Tibial artery (tissue), 4 donors: ENCODE results near the gene COX7B2.

Experiments
- DNase-seq, 2 donors: peaks; one replicate each; pipeline ENCODE4 v3.0.0-alpha.2; 2019
- H3K27ac ChIP-seq, 2 donors: fragments of 200-600 bp; sonication (generic) in 1 of 2; 1 replicate in 1 of 2; 2 replicates in 1 of 2; pipeline ENCODE4 v1.5.1; 2018 to 2019; ENCODE audit warnings: mild to moderate bottlenecking in 1 of 2
- H3K27me3 ChIP-seq, 2 donors: fragments of 200-600 bp; sonication (generic) in 1 of 2; one replicate each; pipeline versions ENCODE4 v1.5.1 to v1.6.0; 2016 to 2019
- H3K36me3 ChIP-seq, 3 donors: fragments of 200-600 bp; sonication (generic) in 2 of 3; one replicate each; pipeline ENCODE4 v1.5.1; 2016 to 2019; ENCODE audit warnings: mild to moderate bottlenecking in 2 of 3
- H3K4me1 ChIP-seq, 4 donors: fragments of 200-600 bp; sonication (generic) in 2 of 4; 1 replicate in 3 of 4; 2 replicates in 1 of 4; pipeline ENCODE4 v1.5.1; 2016 to 2019
- H3K4me3 ChIP-seq, 2 donors: fragments of 200-600 bp; sonication (generic) in 1 of 2; 1 replicate in 1 of 2; 2 replicates in 1 of 2; pipeline ENCODE4 v1.5.1; 2018 to 2019; ENCODE audit warnings: mild to moderate bottlenecking in 2 of 2
- H3K9me3 ChIP-seq, 3 donors: fragments of 200-600 bp; sonication (generic) in 1 of 3; one replicate each; pipeline ENCODE4 v1.5.1; 2016 to 2019
- CTCF ChIP-seq, 2 experiments: fragments of 200-600 bp in 1 of 2; fragments of 450-650 bp in 1 of 2; IDR thresholded peaks; one replicate each; pipeline ENCODE4 v1.5.1; 2017 to 2019; ENCODE audit warnings: antibody characterized with exemption in 2 of 2, mild to moderate bottlenecking in 1 of 2, moderate library complexity in 1 of 2
- intact Hi-C: fragments of 100-400 bp; cut with DNase I; formaldehyde crosslinking; loops from one replicate; pipeline ENCODE4 v1.15.0; 2023; ENCODE audit warnings: low total_unique reads

COX7B2 gene

GRCh38 chr4:46927201-46927600, 18.2 kb upstream of the COX7B2 start:
- Histone ChIP-seq H3K9me3 (no peaks in the 10 kb centered on the region), H3K4me3 (no peak overlapping the region), H3K27me3 (no peaks in the 10 kb centered on the region), H3K27ac (no peak overlapping the region), H3K36me3 (no peaks in the 10 kb centered on the region), H3K4me1 (no peaks in the 10 kb centered on the region)
- intact Hi-C loops, result no loop called here
- no peak for TF ChIP-seq CTCF (IDR thresholded peaks at IDR 0.05)
- no peak for DNase-seq

- TF ChIP-seq CTCF (IDR thresholded peaks at IDR 0.05), result no peak
- intact Hi-C loops, result no loop called here
- Histone ChIP-seq H3K9me3 (no peaks in the 10 kb centered on the region), H3K36me3 (no peaks in the 10 kb centered on the region), H3K4me1 (no peaks in the 10 kb centered on the region), H3K4me3 (no peak overlapping the region), H3K27me3 (no peaks in the 10 kb centered on the region), H3K27ac (no peak overlapping the region)
- DNase-seq, result no peak
These were observed 15.9 kb upstream of the COX7B2 start for GRCh38 chr4:46924789-46925529.

GRCh38 chr4:46922205-46922604, 13.2 kb upstream of the COX7B2 start:
- Histone ChIP-seq H3K36me3 (no peaks in the 10 kb centered on the region), H3K27me3 (no peaks in the 10 kb centered on the region), H3K9me3 (no peaks in the 10 kb centered on the region), H3K4me3 (no peak overlapping the region), H3K27ac (no peak overlapping the region), H3K4me1 (no peaks in the 10 kb centered on the region)
- intact Hi-C loops, result no loop called here
- TF ChIP-seq CTCF (IDR thresholded peaks at IDR 0.05), result no peak
- no peak for DNase-seq

- no peak overlapping the region for H3K4me3 ChIP-seq
- intact Hi-C loops, result no loop called here
These were observed 897 bp downstream of the COX7B2 start for GRCh38 chr4:46908148-46908547.

GRCh38 chr4:46900082-46900481, 9.0 kb downstream of the COX7B2 start:
- H3K36me3 ChIP-seq, result no peaks in the 10 kb centered on the region
- H3K4me3 ChIP-seq, result no peak overlapping the region
- H3K27me3 ChIP-seq, result no peaks in the 10 kb centered on the region
- intact Hi-C loops, result no loop called here
- no peaks in the 10 kb centered on the region for H3K4me1 ChIP-seq
- H3K27ac ChIP-seq, result no peak overlapping the region
- H3K9me3 ChIP-seq, result no peaks in the 10 kb centered on the region
- TF ChIP-seq CTCF (IDR thresholded peaks at IDR 0.05), result no peak
- DNase-seq, result no peak

More at GRCh38 chr4:46908148-46908547, 897 bp downstream of the COX7B2 start:
- Histone ChIP-seq H3K27ac (no peak overlapping the region), H3K4me1 (no peaks in the 10 kb centered on the region), H3K36me3 (no peaks in the 10 kb centered on the region), H3K9me3 (no peaks in the 10 kb centered on the region), H3K27me3 (no peaks in the 10 kb centered on the region)
- no peak for TF ChIP-seq CTCF (IDR thresholded peaks at IDR 0.05)
- no peak for DNase-seq
